SK-N-SH treated with all-trans-retinoic acid at 6 μM for 48 hours (cell line): ENCODE results near the gene PTPRT.

Experiments used
- ARNTL ChIP-seq: fragments of 450-650 bp; formaldehyde crosslinking; IDR thresholded peaks from 2 replicates; pipeline ENCODE4 v1.5.0; 2020; ENCODE audit warnings: low read depth, mild to moderate bottlenecking, moderate library complexity, borderline replicate concordance
- CREB5 ChIP-seq: fragments of 250-450 bp; sonication (Bioruptor Pico); IDR thresholded peaks from 2 replicates; pipeline ENCODE4 v1.5.1; 2020; ENCODE audit warnings: low read depth, mild to moderate bottlenecking, moderate library complexity
- TOX ChIP-seq: fragments of 250-450 bp; sonication (Bioruptor Pico); IDR thresholded peaks from 2 replicates; pipeline ENCODE4 v1.8.0; 2021; ENCODE audit warnings: mild to moderate bottlenecking, moderate library complexity, borderline replicate concordance
- ZFP3 ChIP-seq: fragments of 250-450 bp; sonication (Bioruptor Pico); IDR thresholded peaks from 2 replicates; pipeline ENCODE4 v1.5.0; 2020; ENCODE audit warnings: mild to moderate bottlenecking, moderate library complexity
- ZFP30 ChIP-seq: fragments of 450-650 bp; formaldehyde crosslinking; IDR thresholded peaks from 2 replicates; pipeline ENCODE4 v1.5.0; 2022; ENCODE audit warnings: mild to moderate bottlenecking, moderate library complexity
- ZNF70 ChIP-seq: fragments of 450-650 bp; formaldehyde crosslinking; IDR thresholded peaks from 2 replicates; pipeline ENCODE4 v1.5.0; 2020; ENCODE audit warnings: mild to moderate bottlenecking, moderate library complexity
- ZNF8 ChIP-seq: fragments of 450-650 bp; formaldehyde crosslinking; IDR thresholded peaks from 2 replicates; pipeline ENCODE4 v1.5.0; 2020; ENCODE audit warnings: mild to moderate bottlenecking, moderate library complexity

DNA sequence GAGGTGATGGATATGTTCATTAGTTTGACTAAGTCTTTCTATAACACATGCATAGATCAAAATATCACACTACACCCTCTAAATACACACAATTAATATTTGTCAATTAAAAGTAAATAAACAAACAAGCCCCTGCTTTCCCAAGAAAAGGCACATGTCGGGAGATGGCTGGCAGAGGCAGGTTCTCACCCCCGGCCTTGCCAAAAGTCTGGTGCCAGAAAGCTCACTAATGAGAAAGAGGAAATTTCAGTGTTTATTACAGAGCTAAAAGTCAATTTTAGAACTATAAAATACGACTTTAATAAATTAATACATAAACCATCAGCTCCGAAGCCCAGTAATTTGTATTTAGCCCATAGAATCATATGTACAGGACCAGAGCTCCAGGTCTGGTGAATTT, 404.7 kb downstream of the PTPRT start:
- TF ChIP-seq ZNF70 = no peak
- no peak for TF ChIP-seq ZNF8 (CRISPR knock-in tag)
- no peak for TF ChIP-seq CREB5 (CRISPR knock-in tag)
- TF ChIP-seq ZFP3 (CRISPR knock-in tag) = no peak
- no peak for TF ChIP-seq ZFP30
- TF ChIP-seq TOX (CRISPR knock-in tag) = no peak
- TF ChIP-seq ARNTL (CRISPR knock-in tag) = no peak
